ENCODE results near the gene PROK2. TPM values are rescaled to one million over a fixed set of nuclear protein-coding genes. Genes with fewer than 3 reads are reported as not detected.

The PROK2 gene, protein sequence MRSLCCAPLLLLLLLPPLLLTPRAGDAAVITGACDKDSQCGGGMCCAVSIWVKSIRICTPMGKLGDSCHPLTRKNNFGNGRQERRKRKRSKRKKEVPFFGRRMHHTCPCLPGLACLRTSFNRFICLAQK
- not detected in 2 replicates for total RNA-seq

DNA sequence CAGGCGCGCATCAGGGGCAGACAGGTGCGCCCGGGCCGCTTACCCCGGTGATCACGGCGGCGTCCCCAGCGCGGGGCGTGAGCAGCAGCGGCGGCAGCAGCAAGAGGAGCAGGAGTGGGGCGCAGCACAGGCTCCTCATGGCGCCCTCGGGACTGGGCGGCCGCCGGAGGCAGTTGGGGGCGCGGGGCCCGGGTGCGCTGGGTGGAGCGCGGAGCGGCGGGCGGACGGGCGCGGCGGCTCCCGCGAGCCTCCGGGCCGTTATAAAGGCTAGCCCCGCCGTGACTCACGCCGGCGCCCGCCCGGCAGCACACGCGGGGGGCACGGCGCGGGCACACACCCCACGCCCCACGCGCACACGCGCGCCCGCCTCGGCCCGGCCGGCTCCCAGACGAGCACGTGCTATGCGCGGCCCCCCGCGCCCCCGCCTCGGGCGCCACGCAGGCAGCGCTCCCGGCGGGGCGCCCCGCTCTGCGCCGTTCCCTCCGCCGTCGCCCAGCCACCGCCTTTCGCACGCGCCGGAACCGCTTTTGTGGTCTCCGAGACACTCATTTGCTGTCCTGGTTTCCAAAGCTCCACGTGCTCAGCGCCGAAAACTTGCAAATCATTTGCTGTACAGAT lies at the start of gene PROK2:
Gene PROK2 (minus strand): TSS at position 235 of the 618 bp plus-strand sequence. CDS start 96 bp downstream, at position 139.
- intact Hi-C loops (cut with micrococcal nuclease), result loop anchor here (1.0 kb wide), 1 partner anchor 74 kb away; no protein-coding TSS in a partner anchor

DNA sequence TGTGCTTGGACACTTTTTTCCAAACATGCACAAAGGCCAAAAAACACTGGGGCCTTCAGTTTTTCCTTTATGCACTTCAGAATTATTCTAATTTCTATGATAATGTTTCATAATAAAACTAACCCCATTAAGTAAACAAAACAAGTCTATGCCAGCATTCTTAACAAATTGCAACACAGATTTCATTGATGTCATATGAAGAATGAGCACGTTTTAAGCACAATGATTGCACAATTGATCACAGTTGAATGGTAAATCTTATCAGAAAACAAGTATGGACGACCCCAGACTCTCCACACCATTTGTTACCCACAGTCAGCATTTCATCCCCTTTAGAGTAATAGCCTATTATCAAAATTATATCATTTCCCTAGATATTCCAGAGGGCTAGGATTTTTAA lies 46.7 kb upstream of the PROK2 start:
- intact Hi-C loops (cut with micrococcal nuclease), result no loop called here

DNA sequence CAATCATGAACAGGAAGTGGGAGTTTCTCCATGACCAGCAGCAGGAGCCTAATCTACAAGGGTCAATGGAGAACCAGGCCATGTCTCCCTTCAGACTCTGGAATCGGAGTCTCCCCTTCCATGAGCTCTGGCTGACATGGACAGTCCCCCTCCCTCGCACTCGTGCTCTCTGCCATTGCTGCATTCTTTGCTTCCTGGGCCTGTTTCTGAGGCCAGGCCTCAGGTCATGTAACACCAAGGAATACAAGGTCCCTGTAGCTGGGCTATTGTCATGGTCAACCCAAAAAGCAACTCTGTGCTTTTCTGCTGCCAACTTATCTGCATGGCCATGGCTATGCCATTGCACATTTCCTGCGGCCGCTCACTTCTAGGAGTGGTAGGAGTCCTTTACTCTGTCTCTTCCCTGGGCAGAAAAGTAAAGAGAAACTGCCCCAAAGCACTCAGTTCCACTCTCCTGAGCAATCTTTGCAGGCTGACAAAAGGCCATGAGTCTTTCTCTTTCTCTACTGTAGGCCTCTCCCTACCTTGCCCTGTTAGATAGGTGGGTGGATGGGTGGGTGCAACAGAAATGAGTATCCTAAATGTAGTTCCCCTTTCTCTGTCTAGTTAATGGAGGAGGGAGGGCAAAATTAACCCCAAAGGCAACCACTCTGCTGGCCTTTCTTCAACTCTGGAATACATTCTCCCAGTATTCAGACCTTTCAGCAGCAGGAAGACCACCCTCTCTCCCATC lies 40.8 kb upstream of the PROK2 start:
- intact Hi-C loops (cut with micrococcal nuclease), result no loop called here

DNA sequence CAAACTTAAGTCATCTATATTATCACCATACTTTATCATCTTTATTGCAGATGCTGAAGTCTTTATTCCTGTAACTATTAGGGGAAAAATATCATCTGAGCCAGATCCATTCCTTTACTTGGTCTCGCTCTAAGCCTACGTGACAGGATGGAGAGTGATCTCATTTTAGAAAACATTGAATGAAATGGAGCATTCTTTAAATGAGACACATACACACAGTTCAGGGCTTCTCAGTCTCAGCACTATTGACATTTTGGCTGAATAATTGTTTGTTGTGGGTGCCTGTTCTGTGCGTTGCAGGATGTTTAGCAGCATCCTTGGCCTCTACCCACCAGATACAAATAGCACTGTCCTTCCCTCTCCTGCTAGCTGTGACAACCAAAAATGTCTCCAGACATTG lies 36.2 kb upstream of the PROK2 start:
- intact Hi-C loops (cut with micrococcal nuclease), result no loop called here

DNA sequence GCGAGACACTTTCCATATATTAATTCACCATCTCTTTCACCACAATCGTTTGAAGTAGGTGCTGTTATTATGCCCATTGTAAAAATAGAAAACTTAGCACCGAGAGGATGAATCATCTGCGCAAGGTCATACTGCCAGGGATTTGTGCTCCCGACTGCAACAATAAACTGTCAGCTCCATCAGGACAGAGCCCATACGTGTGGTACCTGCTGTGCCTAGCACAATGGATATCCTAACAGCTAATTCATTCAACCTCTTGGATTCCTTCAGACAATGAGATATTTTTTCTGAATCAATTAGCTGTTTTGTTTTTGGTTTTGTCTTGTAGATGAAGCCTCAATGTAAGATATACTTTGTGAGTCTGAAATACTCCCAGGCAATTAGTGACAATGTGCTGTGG lies 32.3 kb upstream of the PROK2 start:
- intact Hi-C loops (cut with micrococcal nuclease), result no loop called here

DNA sequence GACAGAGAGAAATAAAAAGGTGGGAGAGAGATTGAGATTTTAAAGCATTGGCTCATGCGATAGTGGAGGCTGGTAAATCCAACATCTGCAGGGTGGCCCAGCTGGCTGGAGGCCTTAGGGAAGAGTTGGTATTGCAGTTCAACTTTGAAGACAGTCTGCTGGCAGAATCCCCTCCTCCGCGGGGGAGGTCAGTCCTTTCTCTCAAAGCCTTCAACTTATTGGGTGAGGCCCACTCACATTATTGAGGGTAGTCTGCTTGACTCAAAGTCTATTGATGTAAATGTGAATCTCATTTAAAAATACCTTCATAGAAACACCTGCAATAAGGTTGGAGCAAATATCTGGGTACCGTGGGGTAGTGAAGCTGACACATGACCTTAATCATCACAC lies 31.8 kb upstream of the PROK2 start:
- intact Hi-C loops (cut with micrococcal nuclease), result no loop called here

DNA sequence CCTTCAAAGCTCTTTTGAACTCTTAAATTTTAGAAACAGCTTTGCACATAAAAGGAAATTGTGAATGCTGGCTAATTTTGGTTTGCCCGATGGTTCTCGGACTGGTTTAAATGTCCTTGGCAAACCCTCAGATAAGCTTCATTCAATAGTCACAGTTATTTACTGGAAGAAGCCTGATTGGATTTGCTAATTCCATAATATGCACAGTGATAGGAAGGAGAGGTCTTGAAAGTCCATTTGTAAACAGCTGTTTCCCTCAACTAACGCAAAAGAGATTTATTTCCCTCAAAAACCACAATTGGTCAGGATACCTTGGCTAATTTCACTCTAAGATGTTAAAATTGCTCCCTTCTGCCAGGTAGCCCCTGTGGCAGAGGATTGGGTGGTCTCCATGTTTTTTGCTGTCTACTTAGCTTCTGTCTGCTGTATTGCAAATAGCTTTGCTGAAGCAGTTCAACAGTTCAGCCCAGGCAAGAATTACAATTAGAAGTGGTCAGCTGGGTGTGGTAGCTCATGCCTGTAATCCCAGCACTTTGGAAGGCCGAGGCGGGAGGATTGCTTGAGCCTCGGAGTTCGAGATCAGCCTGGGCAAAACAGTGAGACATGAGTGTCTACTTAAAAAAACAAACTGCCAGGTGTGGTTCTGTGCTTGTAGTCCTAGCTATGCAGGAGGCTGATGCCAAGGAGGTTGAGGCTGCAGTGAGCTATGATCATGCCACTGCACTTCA lies 30.6 kb upstream of the PROK2 start:
- intact Hi-C loops (cut with micrococcal nuclease), result no loop called here

DNA sequence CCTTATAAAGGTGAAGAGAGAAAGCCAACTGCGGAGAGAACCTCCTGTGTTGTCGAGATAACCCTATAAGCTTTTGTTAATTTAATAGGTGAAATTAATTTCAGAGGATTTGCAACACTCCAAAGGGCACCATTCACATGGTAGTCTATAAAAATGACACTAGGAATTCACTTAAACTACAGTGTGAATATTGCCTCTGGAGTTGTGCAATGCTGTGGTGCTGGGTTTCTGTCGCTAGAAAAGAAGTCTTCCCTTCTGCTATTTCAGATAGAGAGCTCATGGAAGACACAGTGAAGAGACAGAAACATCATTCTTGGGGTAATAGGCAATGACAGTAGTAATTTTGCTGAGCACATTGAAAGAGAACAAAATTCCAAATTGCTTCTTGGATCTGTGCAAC lies 28.8 kb upstream of the PROK2 start:
- intact Hi-C loops (cut with micrococcal nuclease), result no loop called here

DNA sequence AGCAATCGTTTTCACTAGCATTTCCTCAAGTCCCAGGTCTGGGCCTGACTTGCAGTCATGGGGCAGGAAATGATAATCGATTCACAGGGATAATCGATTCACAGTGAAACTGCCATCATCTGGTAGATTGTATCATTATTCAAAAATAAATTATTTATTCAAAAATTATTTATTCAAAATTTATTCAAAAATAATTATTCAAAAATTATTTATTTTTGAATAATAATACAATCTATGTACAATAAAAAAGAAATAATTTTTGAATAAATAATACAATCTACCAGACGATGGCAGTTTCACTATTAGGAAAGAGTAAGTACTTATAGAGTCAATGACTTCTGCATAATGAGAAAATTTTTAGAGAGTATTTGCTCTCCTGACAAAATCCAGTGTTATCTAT lies 28.1 kb upstream of the PROK2 start:
- intact Hi-C loops (cut with micrococcal nuclease), result no loop called here

DNA sequence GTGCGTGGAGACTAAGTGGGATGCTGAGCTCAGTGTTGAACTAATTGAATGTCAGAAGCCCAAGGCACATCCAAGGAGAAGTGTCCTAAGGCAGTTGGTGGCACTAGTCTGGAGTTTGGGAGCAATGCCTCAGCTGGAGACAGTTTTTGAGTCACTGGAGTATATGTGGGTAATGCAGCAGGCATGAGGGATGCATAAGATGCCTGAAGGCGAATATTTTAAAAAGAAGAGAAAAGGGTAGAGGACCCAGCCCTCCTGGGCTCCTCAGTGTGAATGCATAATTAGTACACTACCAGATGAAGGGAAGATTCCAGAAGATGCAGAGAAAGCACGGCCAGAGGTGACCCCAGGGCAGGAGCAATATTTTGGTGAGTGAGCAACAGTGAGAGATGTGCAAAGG lies 25.1 kb upstream of the PROK2 start:
- intact Hi-C loops (cut with micrococcal nuclease), result no loop called here

DNA sequence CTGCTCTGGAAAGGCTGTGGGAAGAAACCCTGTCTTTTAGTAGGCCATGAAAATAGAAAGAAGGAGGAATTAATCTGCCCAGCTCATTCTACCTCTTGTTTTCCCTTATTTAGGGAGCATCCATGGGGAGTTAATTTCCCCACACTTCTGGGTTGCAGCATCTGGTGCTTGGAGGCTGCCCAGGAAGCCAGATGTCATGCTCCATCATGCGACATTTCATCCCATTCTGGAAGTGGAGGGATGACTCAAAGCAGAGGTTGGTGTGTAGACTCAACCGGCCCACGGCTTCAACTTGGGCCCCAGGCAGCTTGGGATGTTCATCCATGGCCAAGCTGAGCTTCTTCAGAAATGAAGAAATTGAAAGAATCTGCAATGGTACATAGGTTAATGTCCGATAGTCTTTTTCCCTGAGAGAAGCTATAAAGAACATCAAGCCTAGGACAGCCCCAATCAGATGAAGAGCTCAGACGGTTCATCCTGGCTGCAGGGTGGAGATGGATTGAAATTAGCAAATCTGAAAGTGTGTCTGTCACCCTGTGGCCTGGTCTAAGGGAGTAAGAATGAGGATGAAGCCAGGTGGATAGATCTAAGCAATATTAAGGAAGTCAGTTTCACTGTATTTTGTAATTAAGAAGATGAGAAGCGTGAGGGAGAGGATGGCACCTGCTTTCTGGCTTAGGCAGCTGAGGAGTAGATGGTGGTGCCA lies 24.5 kb upstream of the PROK2 start:
- intact Hi-C loops (cut with micrococcal nuclease), result no loop called here

DNA sequence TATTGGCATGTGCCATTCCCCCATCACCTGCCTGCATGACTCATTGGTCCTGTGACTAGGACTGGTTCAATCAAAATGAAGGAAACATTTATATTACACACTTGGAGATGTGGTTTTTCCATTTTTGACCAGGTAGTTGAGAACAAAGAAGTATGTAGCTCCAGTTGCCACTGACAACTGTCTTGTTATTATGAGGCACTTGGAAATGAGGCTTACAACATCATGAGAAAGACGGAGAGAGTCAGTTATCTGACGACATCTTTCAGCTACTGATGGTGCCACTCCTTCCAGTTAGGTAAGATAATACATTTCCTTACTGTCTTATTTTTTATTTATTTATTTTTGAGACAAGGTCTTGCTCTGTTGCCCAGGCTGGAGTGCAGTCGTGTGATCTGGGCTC lies 21.8 kb upstream of the PROK2 start:
- intact Hi-C loops (cut with micrococcal nuclease), result no loop called here

DNA sequence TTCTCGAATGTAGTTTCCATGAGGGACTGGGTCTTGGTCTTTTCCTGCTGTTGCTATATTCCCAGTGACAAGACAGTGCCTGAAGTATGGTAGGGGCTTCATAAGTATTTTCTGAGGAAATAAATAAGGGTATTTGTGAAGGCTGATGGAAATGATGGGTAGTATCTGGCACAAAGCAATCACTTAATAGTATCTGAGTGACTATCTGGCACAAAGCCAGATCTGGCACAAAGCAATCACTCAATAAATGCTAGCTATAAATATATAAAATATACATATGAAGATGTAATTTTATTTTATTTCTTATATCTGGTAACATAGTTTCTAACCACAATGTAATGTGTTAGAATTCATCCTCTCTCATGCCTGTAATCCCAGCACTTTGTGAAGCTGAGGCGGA lies 20.7 kb upstream of the PROK2 start:
- intact Hi-C loops (cut with micrococcal nuclease), result no loop called here

DNA sequence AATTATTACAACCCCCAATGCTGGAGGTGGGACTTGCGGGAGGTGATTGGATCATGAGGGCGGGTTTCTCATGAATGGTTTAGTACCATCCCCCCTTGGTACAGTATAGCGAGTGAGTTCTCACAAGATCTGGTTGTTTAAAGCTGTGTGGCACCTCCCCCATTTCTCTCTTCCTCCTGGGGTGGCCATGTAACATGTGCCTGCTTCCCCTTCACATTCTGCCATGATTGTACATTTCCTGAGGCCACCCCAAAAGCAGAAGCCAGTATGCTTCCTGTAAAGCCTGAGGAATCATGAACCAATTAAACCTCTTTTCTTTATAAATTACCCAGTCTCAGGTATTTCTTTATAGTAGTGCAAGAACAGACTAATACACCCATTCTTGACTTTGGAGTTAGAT lies 20.3 kb upstream of the PROK2 start:
- intact Hi-C loops (cut with micrococcal nuclease), result no loop called here

DNA sequence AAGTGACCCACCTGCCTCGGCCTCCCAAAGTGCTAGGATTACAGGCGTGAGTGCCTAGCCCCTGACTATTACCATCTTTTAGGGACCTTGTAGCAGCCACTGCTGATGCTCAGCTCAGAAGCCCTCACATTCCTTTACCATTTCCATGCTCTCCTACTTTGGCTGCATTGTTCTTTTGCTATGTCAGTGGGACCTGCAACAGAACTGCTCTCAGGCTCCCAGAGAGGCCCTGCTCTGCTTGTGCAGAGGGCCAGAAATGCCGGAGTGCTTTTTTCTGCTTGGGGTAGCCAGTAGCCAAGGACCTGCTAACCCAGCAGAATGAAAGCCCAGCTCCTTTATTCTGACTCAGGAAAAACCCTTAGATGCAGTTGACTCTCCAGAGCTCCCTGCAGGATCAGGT lies 18.3 kb upstream of the PROK2 start:
- intact Hi-C loops (cut with micrococcal nuclease), result no loop called here

DNA sequence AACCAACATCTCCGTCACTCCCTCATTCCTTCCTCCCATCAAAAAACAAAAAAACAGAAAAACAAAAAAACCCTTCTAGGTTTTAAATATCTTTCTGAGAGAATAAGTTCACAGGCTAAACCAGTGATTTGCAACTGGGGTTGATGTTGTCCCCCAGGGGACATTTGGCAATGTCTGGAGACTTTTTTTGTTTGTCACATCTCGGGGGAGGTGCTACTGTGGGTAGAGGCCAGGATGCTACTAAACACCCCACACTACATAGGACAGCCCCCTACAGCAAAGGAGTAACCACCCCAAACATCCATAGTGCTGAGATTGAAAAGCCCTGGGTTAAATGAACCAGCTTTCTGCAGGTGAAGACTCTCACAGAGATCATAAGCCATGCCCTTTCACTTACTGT lies 17.0 kb upstream of the PROK2 start:
- intact Hi-C loops (cut with micrococcal nuclease), result no loop called here

DNA sequence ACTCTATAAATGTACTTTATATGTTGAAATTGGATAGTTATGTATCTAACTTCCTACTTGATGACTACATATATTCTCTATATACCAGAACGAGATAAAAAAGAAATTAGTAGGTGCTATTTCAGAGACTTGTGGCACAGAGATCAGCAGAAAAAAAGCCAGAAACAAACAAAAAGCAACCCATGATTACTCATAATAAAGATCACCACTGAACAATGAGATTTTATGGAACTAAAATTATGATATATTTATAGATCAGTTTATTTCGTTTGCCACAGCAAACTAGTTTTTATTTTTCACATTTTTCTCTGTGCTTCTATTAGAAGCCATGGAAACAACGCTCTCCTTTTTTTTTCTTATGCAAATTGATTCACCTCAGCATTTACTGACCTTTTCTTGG lies 15.1 kb upstream of the PROK2 start:
- intact Hi-C loops (cut with micrococcal nuclease), result no loop called here

DNA sequence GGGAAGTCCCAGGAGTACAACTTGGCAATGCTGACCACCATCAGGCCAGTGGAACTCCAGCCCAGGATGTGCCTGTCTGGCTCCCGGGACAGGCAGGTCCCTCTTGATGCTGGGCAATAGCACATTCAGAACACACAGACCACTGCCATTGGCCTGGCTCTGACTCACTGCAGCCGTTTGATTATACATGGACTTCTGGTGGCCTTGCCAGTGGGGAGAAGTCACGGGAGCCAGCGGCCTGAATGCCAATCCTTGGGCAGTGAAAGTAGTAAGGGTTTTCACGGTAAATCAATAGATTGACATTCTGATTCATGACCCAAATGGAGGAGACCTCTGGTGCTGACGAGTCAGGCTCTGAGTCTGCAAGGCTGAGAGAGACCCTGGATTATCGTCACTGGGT lies 12.5 kb upstream of the PROK2 start:
- intact Hi-C loops (cut with micrococcal nuclease), result no loop called here

DNA sequence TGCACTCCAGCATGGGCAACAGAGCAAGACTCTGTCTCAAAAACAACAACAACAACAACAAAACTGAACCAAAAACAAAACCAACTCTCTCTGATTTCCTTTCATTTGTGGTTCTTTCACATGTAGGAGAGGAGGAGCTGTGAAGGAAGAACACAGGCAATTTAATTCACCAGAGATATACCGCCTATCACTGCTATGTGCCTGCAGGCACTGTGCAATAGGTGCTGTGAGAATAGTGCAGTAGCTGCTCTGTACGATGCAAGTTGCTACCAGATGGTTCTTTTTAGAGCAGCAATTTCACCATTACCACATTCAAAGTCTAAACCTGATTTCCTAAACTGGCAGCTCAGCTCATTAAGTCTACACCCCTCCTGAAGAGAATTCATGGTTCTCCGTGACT lies 11.3 kb upstream of the PROK2 start:
- intact Hi-C loops (cut with micrococcal nuclease), result no loop called here

DNA sequence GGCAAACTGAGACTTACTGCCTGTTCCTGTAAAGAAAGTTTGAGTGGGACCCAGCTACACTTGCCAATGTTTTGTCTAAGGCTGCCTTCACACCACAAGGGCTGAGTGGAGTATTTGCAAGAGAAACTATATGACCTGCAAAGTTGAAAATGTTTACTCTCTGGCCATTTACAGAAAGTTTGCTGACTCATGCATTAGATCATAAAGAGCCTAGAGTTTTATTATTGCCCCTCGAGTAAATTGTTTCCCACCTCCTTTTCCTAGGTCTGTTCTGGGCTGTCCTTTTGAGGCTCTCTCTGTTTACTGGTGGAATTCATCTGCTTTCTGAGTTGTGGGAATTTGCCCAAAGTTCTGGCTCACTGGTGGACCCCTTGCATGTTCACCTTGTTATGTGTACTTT lies 6.7 kb upstream of the PROK2 start:
- intact Hi-C loops (cut with micrococcal nuclease), result no loop called here

DNA sequence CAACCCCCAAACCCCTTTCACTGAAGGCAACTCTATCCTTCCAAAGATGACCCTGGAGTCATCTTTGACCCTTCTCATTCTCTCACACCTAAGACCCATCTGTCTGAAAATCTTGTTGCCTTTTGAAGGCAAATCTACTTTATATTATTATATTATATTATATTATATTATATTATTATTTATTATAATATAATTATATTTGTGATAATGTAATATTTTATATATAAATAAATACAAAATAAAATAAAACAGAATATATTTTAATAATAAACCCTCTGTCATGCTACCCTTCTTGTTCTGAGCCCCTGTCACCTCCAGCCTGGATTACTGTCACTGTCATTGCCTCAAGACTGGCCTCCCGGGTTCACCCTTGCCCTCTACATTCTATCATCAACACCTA lies 5.0 kb upstream of the PROK2 start:
- intact Hi-C loops (cut with micrococcal nuclease), result no loop called here

All from T-helper 1 cell treated with Interleukin-12 subunit alpha and Interleukin-12 subunit beta and Interleukin-4 antibody, amounts not matched to agents 30 ng/mL and 1 ng/mL, for 36 hours (primary cell).